ENCODE measurements around the gene FAHD1.

The FAHD1 gene

GRCh38 chr16:1817716-1818115, 9.3 kb upstream of the FAHD1 start:
- no peak for FAIRE-seq

- no peak for FAIRE-seq
Observed at GRCh38 chr16:1818204-1818872, 8.7 kb upstream of the FAHD1 start.

DNA sequence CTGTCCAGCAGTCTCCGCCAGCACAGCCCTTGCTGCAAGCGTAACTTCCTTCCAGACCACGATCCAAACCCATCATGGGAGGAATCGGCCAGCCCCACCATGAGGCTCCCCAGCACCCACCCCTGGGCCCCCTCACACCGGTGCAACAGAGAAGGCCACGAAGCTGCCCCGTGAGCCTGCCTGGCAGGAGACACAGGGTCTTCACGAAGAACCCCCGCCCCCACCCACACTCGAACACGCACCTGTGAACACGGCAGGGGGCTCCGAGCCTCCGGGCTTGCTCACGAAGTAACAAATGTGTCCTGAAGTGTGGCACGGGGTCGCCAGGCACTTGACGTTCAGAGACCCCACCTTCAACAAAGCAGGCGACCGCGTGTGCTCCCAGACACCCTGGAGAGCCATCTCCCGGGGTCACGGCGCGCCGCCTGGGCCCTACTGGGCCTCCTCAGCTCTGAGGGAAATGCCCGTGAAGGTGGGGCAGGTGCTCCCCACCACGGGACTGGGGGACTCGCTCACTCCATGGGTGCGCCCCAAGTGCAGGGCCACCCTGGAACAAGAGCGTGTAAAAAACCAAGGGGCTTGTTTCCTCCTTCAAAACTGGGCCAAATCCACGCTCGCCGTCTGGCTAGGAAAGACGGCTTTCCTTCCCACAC, 8.0 kb upstream of the FAHD1 start:
- no peak for FAIRE-seq

- no peak for FAIRE-seq
Observed at GRCh38 chr16:1819611-1820010, 7.4 kb upstream of the FAHD1 start.

DNA sequence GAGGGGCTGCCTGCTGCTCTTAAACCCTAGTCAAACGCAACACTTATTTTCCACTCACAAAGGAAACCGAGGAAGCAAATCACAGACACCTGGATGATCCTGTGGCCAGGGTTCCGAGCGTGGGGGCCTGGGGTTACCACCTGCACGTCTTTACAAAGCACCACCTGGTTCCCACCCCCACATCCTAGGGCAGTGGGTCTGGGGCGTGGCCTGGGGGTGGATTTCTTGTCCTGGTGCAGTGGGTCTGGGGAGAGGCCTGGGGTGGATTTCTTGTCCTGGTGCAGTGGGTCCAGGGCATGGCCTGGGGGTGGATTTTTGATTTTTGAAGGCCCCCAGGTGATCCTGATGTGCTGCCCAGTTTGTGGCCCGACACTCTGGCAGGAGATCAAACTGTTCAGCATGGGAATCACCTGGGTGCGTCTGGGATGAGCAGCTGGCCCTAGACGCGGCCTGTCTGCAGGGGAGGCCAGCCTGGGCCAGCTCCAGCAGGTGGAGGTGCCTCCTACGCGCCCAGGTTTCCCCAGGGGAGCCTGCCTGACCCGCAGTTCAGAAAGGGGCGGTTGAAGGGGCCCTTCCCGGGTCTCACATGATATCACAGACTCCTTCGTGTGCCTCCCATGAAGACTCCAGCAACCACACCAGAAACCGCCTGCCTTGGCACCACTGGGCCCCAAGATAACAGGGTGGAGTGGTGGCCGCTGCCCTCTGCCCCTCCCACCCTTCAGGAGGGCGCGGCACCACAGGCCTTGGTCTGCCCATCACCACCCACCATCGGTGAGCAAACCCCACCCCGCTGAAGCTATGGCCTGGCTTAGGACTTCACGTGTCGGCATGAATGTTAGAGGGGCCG, 6.7 kb upstream of the FAHD1 start:
- no peak for FAIRE-seq

GRCh38 chr16:1820946-1821290, 6.1 kb upstream of the FAHD1 start:
- FAIRE-seq: no peak

- no peak for FAIRE-seq
Observed at GRCh38 chr16:1821861-1822611, 5.0 kb upstream of the FAHD1 start.

DNA sequence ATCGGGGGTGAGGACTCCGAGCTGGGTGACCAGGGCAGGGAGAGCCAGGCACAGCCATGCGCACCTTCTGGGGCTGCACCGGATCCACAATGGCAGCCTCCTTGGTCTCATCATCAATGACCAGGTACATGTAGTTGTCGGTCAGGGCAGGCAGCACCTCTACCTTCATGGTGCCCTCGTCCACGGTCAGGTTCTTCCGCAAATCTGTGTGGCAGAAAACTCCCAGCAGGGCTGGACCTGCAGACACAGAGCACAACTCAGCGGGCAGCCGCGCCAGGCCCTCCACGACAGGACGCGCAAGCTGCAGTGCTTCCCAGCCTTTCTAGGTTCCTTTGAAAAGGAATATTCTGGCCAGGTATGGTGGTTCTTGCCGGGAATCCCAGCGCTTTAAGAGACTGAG, 4.2 kb upstream of the FAHD1 start:
- no peak for FAIRE-seq

- no peak for FAIRE-seq
Observed at GRCh38 chr16:1823821-1824220, 3.2 kb upstream of the FAHD1 start.

GRCh38 chr16:1825381-1825863, 1.6 kb upstream of the FAHD1 start:
- FAIRE-seq: no peak

- no peak for FAIRE-seq
Observed at GRCh38 chr16:1825864-1826690, 929 bp upstream of the FAHD1 start.

DNA sequence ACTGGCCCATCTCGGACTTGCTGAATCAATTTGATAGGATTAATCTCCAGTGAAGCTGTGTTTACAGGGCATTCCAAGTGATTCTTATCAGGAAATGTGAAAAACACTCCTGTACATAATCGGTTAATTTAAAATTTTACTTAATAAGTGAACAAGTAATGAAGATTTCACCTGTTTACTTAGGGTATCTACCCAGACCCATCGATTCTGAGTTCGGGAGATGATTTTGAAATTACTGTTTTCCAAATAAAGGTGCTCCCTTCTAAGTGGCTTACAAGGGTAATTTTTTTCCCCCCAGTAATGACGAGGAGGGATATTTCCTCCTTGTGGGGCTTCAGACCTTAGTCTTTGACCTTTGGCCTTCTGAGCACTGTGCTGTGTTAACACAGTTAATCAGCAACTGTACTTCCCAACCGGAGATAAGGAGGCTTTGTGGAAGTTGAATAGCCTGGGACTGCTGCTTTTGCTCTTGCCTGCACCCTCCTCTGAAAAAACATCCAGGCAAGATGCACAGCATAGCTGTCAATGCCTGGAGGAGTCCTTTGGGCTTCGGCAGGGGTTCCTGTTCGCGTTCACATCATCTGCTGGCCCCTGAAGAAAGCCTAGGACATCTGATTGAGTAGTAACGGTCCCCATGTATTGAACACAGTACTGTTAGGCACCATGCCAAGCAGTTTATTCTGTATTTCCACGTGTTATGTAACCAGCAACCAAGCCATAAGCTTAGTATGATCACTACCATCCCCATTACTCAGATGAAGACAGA, 1.8 kb downstream of the FAHD1 start:
- no peak for FAIRE-seq

DNA sequence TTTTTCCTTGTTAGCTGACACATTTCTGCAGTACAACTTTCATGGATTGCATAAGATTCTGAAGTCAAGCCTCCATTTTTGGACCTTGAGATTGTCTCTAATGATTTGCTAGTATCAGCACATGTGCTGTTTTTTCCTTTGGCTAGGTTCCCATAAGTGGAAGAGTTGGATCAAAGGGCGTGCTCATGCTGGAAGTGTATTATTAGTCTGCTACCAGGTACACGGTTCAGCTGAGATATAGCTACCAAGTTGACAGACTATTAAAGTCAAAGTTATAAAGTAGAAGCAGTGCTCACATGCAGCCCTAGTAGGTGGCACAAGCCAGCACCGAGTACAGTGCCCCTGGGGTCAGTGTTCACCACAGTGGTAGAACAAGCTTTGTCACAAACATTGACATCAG, 3.2 kb downstream of the FAHD1 start:
- no peak for FAIRE-seq

DNA sequence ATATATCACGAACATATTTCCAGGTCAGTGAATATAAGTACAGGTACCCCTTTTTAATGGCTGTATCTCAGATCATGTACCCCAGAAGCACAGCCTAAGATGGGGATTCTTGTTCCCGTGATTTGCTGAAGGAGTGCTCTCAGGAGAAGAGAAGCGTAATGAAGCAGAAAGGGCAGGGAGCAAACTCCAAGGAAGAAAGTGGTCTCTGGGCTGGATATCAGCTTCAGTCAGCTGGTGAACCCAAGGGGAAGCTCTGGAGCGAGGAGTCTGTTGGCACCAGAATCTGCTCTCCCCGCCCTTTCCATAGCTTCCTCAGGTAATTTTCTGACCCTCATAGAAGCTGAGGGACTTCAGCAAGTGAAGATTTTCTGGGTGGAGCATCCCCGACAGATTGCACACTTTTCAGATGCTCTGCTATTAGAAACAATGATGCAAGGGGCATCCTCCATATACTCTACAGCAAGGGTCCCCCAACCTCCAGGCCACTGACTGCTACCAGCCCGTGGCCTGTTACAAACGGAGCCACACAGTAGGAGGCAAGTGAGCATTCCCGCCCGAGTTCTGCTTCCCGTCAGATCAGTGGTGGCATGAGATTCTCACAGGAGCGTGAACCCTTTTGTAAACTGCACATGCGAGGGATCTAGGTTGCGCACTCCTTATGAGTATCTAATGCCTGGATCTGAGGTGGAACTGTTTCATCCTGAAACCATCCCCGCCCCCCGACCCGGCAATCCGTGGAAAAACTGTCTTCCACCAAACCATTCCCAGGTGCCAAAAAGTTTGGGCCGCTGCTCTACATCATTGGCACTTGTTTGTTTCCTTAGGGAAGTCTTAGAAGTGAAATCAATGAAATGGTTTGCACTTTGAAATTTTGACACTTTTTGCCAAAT, 4.4 kb downstream of the FAHD1 start:
- FAIRE-seq: no peak

- FAIRE-seq: no peak
Observed at GRCh38 chr16:1832838-1833454, 5.9 kb downstream of the FAHD1 start.

GRCh38 chr16:1834096-1834495, 7.1 kb downstream of the FAHD1 start:
- FAIRE-seq: no peak

DNA sequence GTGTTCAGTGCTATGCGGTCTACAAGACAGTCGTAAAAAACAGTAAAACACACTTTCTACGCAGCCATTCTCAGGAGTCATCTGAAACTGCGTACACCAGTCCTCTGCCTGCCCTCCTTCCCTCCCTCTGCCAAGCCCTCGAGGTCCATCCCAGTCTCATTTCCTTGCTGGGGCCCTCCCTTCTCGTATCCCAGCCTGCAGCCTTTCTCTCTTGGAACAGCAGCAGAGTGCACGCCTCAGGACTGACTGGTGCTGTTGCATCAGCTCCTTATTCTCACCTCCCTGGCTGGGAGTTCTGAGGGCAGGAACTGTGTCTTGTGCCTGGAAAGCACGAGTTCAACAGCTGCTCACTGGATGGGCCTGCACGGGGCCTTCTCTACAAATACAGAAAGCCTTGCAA, 12.5 kb downstream of the FAHD1 start:
- no peak for FAIRE-seq

GRCh38 chr16:1845985-1846384, 19.0 kb downstream of the FAHD1 start:
- no peak for FAIRE-seq

- no peak for FAIRE-seq
Observed at GRCh38 chr16:1846416-1846815, 19.4 kb downstream of the FAHD1 start.

GRCh38 chr16:1850981-1851380, 24.0 kb downstream of the FAHD1 start:
- FAIRE-seq: no peak
